Type B pancreatic cell (in vitro differentiated cells): Measurements from ENCODE around the gene MEMO1. TPM values are rescaled to one million over a fixed set of nuclear protein-coding genes. Genes with fewer than 3 reads are reported as not detected.

Experiments used
- DNase-seq: peaks from one replicate; pipeline ENCODE4 v3.0.0; 2021; ENCODE audit warnings: mixed read lengths; ENCODE audit not compliant: unreplicated experiment; ENCODE audit errors: extremely low spot score
- H3K27ac Mint-ChIP-seq: 2 replicates; pipeline ENCODE4 v1.8.0; 2021; ENCODE audit warnings: mild to moderate bottlenecking, mixed read lengths
- H3K27me3 Mint-ChIP-seq: 2 replicates; pipeline ENCODE4 v1.8.0; 2021; ENCODE audit warnings: mixed read lengths
- H3K36me3 Mint-ChIP-seq: 2 replicates; pipeline ENCODE4 v1.8.0; 2021; ENCODE audit warnings: mixed read lengths
- H3K4me1 Mint-ChIP-seq: one replicate; pipeline ENCODE4 v1.8.0; 2021; ENCODE audit warnings: mixed read lengths; ENCODE audit not compliant: unreplicated experiment
- H3K4me3 Mint-ChIP-seq: 2 replicates; pipeline ENCODE4 v1.8.0; 2021; ENCODE audit warnings: mild to moderate bottlenecking, mixed read lengths
- H3K9me3 Mint-ChIP-seq: 2 replicates; pipeline ENCODE4 v1.8.0; 2021; ENCODE audit warnings: mixed read lengths
- CTCF ChIP-seq: fragments of 200-600 bp; sonication (generic); conservative IDR thresholded peaks from 2 replicates; pipeline ENCODE4 v1.5.0; 2021; ENCODE audit warnings: antibody characterized with exemption, mild to moderate bottlenecking
- total RNA-seq: library from RNA; stranded (reverse); gene quantifications from 2 replicates; pipeline ENCODE4 v1.2.1, GENCODE V29; 2021; ENCODE audit warnings: low replicate concordance

MEMO1 gene
- total RNA-seq, 1 donor from 2014 or later, result 48.5 TPM

- Mint-ChIP-seq H3K36me3 (peaks cover 8% of the 10 kb centered on the region), H3K27ac (no peak overlapping the region), H3K4me3 (no peak overlapping the region), H3K9me3 (no peaks in the 10 kb centered on the region), H3K4me1 (no peaks in the 10 kb centered on the region), H3K27me3 (no peaks in the 10 kb centered on the region)
- TF ChIP-seq CTCF, result no peak
- DNase-seq, result no peak
Measured at GRCh38 chr2:31950946-31951562, 59.8 kb downstream of the MEMO1 start.

DNA sequence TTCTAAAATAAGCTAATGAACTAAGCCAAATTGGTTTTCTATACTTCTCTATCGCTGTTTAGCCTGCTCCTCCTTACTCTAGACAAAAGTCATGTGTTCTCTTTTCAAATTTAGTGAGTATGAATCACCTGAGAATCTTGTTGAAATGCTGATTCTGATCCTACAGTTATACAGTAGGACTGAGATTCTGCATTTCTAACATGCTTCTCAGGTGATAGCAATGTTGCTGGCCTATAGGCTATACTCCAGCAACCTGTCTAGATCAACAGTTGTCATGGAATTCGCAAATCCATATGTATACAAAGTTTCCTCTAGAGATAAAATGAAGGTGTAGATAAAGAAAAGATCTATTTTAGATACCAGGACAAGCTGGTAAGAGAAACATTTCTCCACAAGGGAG, 62.9 kb downstream of the MEMO1 start:
- Mint-ChIP-seq H3K27ac (no peak overlapping the region), H3K27me3 (no peaks in the 10 kb centered on the region), H3K4me3 (no peak overlapping the region), H3K4me1 (no peaks in the 10 kb centered on the region), H3K36me3 (peaks cover 9% of the 10 kb centered on the region), H3K9me3 (no peaks in the 10 kb centered on the region)
- TF ChIP-seq CTCF, result no peak
- DNase-seq, result no peak

- no peak for DNase-seq
- no peak overlapping the region for H3K4me3 Mint-ChIP-seq
- no peak overlapping the region for H3K27ac Mint-ChIP-seq
- no peaks in the 10 kb centered on the region for H3K4me1 Mint-ChIP-seq
- H3K9me3 Mint-ChIP-seq, result no peaks in the 10 kb centered on the region
- peaks cover 9% of the 10 kb centered on the region for H3K36me3 Mint-ChIP-seq
- no peak for TF ChIP-seq CTCF
- no peaks in the 10 kb centered on the region for H3K27me3 Mint-ChIP-seq
Measured at GRCh38 chr2:31946838-31947237, 64.0 kb downstream of the MEMO1 start.

DNA sequence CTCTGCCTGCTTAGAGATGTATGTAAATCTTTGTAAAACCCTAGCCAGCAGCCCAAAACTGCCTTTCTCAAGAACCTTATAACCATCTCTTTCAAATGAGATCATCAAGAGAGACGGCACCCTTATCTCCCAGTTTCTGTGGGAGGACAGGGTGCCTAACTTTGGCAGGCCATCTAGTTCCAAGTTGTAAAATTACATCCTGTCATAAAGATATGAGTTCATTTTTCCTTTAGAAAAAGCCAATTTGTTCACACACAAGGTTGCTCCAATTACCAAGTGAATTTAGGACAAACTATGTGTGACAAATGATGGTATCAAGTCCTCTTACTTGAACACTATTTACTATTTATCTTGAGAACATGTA, 65.3 kb downstream of the MEMO1 start:
- Mint-ChIP-seq H3K36me3 (peaks cover 9% of the 10 kb centered on the region), H3K9me3 (no peaks in the 10 kb centered on the region), H3K27me3 (no peaks in the 10 kb centered on the region), H3K4me3 (no peak overlapping the region), H3K27ac (no peak overlapping the region), H3K4me1 (no peaks in the 10 kb centered on the region)
- no peak for TF ChIP-seq CTCF
- DNase-seq, result no peak

GRCh38 chr2:31944828-31945571, 65.8 kb downstream of the MEMO1 start:
- Mint-ChIP-seq H3K4me3 (no peak overlapping the region), H3K36me3 (peaks cover 9% of the 10 kb centered on the region), H3K4me1 (no peaks in the 10 kb centered on the region), H3K27me3 (no peaks in the 10 kb centered on the region), H3K27ac (no peak overlapping the region), H3K9me3 (no peaks in the 10 kb centered on the region)
- no peak for DNase-seq
- TF ChIP-seq CTCF, result no peak
